GM21447 (cell line): ENCODE measurements around the gene TFAM.

Experiments used
- ATAC-seq: cut with Tn5 transposase; IDR thresholded peaks from one replicate; pipeline ENCODE4 v1.9.1; 2021; ENCODE audit not compliant: unreplicated experiment

The TFAM gene

DNA sequence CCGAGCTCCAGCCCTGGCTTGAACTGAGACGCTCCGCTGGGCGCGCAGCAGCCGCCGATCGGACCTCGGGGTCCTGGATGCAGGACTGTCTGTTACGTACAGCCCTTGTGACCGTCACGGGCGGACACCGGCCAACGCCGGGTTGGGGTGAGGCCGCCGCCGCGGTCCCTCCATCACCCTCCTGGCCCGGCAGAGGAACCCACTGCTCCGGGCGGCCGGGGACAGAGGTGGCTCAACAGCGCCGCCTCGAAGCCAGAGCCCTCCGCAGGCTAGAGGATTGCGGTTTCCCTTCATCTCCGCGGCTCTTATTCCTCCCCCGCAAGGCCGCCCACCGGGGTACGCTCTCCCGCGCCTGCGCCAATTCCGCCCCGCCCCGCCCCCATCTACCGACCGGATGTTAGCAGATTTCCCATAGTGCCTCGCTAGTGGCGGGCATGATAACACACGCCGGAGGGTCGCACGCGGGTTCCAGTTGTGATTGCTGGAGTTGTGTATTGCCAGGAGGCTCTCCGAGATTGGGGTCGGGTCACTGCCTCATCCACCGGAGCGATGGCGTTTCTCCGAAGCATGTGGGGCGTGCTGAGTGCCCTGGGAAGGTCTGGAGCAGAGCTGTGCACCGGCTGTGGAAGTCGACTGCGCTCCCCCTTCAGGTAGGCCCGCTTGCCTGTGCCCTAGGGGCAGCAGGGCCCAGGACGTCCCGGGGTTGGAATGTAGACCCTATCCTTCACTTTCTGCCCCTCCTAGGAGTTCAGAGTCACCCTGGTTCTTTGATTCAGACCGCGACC lies at the start of gene TFAM:
Gene TFAM, plus strand, starts transcription at position 412 of the 785 bp plus-strand sequence. Its CDS starts 138 bp downstream, at position 550.
- ATAC-seq, result peak; percentile 88

DNA sequence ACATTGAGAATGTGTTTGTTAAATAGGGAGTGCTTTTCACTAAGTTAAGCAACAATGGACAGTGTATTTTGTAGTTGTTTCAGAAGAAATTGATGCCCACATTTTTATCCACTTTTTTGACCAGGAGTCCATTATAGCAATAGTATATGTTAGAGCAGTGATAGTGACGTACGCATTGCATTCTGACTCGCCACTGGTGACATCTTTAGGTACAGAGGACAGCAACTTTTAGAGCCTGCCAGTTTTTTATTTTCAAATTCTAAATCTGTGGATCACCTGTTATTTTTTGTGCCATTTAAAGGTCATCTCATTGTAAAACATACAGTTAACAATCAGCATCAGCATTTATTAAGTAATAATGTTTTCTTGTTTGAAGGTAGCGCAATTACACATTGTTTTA lies 49.0 kb upstream of the TFAM start:
- ATAC-seq, result no peak

DNA sequence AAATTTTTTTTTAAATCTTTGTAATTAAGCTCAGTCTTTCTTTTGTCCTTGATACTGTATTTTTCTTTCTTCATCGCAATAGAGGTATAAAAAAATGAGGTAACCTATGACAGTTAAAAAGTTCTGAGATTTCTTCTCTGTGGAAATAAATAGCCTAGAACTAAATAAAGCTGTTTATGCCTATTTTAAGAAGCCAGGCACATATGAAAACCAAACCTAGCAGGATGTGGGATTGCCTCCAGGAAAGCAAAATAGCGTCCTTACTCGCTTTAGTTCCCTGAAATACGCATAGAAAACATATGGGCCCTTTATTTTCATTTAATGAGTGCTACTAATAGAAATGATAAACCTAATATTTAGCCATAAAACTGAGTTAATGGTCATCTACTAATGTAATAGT lies 43.8 kb upstream of the TFAM start:
- no peak for ATAC-seq

DNA sequence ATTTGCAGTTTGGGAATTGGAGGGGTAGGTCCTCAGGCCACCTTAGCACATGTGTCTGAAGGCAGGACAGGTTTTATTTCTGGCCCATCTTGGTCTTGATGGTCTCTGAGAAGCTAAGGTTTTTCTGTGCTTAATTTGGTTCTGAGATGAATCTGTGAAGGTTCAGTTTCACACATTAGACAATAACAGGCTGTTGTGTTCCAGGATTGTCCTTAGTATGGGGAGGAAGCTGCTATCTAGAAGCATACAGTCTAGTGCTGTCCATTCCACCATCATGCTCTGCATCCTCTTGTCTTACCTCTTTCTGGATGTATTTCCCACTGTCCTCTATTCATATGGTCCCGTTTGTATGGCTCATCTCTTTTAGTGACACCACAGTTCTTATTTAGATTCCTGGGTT lies 43.3 kb upstream of the TFAM start:
- no peak for ATAC-seq

DNA sequence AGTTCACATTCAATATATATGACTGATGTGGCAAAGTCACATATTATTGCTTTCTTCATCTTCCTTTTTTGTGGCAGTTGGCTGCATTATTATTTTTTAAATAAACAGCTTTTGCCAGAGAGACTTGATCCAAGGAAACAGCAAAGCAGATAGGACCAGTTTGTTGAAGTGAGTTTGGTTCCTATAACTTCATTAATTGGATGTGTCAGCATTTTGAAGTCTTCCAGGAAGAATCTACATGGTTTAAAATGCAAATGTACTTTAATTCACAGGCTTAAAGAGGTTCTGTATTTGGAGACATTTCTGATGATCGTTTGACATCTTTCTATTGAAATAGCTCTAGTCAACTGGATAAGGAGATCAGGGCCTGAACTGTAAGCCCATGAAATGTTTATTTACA lies 37.2 kb upstream of the TFAM start:
- no peak for ATAC-seq

DNA sequence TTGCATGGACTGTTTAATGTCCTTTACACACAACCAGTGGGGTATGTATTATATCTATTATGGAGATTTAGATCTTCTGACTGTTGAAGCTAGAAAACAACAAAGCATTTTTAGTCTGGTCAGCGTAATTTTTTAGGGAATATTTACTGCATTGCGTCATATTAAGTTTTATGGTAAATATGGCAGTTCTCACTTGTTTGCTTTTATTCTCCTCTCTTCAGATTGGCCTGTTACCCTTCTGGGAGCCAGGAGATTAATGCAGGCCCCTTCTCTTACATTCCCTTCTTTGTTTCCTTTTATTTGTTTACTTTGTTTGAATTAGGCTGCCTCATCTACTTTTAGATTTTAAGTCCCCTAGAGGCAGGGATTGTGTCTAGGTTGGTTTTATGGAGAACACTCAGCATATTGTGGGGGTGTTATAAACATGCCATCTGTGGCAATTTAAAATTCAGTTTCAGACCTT lies 36.6 kb upstream of the TFAM start:
- no peak for ATAC-seq

DNA sequence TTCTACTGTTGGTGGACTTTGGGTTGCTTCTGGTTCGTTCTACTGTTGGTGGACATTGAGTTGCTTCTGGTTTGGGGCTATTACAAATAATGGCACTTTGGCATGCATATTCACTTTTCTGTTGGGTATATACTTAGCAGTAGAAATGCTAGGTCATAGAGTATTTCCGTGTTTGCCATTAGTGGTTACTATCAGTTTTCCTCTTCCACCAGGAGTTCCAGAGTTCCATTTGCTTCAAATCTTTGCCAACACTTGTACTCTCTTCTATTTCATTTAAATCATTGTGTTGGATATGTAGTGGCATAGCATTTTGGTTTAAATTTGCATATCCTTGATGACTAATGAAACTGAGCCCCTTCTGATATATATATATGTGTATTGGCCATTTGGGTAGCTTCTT lies 35.2 kb upstream of the TFAM start:
- ATAC-seq, result no peak

DNA sequence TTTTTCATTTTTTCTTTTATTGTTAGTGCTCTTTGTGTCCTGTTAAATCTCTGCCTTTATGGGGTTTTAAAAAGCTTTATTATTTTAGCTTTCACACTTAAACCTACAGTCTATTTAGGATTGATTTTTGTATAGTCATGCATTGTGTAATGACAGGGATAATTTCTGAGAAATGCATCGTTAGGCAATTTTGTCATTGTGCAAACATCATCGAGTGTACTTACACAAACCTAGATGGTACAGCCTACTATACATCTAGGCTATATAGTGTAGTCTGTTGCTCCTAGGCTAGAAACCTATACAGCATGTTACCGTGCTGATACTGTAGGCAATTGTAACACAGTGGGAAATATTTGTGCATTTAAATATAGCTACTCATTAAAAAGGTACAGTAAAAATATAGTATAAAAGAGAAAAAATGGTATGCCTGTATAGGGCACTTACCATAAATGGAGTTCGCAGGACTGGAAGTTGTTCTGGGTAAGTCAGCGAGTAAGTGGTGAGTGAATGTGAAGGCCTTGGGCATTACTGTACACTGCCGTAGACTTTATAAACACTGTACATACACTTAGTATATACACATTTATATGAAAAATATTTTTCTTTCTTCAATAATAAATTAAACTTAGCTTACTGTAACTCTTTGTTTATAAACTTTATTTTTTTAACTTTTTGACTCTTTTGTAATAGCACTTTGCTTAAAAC lies 34.4 kb upstream of the TFAM start:
- no peak for ATAC-seq

DNA sequence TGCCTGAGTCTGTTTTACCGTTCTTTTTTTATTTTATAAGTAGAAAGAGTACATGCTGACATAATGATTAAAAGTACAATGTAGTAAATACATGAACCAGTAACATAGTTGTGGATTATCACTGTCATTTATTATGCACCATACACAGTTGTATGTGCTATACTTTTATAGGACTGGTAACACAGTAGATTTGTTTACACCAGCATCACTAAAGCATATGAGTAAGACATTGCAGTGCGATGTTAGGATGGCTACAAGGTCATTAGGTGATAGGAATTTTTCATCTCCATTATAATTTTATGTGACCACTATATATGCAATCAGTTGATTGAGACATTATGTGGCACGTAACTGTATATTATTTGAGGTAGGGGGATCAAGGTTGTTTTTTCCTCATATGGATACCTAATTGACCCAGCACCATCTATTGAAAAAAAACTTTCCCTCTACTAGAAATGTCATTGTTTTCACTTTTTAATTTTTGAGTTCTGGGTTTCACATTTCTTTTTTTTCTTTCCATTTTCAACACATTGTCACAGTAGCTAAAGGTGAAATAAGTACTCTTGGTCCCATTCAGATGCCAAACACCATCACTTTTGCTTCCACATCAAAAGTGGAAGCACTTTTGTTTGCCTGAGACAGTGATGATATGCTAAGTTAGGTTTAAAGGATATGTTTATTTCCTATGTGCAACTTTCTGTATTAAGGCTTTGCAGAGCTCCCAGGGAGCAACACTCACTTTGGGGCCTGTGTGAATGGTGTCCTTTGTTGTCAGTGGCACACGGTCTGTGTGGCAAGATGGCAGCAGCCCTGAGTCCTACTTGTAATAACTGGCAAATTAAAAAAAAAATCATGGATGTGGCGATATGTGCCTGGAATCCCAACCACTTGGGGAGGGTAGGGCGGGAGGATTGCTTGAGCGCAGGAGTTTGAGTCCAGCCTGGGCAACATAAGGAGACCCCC lies 33.3 kb upstream of the TFAM start:
- ATAC-seq, result no peak

DNA sequence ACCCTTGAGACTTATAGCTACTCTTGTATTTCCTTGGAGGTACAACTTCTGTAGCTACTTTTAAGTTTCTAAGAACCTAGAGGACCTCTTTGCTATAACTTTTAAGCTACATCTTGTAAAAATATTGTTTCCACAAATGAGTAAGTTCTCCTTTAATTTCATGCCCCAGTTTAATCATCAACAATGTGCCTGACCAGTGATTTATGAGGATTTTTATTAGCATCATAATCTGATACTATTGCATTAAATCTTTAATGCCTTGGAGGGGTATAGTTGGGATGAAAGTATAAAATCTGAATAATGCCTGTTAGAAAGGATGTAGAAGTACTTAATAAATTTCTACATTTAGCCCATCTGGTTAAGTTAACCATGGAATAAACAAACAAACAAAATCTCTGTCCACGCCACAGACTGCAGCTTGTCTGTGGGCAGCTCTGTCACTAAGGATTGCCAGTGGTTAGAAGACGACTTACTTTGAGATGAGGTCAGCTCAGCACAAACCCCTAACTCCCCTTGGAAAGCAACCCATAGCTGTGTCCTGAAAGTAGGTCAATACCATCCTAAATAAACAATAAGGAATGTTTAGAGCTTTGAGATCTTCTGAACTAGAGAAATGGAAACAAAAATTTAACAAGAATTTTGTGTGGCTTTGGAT lies 32.1 kb upstream of the TFAM start:
- ATAC-seq, result no peak

DNA sequence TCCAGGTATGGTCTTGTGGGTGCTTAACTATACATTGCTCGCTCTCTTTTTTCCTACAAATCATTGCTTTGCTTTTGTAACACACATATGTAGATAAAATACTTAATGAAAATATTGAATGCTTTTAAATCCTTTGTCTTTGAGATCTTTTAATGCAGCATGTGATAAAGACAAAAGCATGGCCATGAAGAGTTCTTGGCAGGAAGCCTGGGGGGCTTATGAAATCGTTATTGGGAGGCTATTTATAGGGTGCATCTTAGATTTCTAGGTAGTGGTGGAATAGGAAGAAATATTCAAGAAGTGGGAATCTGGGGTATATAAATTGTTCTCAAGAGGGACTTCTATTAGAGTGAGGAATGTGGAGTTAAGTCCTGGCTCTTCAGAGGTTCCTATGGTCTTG lies 28.5 kb upstream of the TFAM start:
- no peak for ATAC-seq

DNA sequence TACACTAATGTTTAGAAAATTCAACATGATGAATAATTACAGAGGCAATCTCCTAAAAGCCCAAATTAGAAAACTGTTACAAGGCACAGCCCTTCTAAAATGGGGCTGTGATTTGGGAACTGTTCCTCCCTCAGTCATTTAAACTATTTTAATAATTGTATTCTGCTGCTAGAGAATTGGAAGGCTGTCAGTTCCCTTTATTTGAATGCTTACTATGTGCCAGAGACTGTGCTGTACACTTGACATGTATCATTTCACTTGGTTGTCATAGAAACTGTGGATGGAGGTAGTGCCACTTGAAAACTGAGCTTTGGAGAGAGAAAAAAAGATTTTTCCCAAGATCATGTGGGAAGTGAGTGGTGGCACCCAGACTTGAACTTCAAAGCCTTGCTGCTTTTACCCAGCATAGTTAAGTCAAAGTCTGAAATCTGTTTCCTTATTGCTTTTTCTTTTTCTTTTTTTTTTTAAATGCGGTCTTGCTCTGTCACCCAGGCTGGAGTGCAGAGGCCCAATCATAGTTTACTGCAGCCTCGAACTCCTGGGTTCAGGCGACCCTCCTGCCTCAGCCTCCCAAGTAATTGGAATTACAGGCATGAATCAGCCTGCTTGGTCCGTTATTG lies 26.8 kb upstream of the TFAM start:
- no peak for ATAC-seq

DNA sequence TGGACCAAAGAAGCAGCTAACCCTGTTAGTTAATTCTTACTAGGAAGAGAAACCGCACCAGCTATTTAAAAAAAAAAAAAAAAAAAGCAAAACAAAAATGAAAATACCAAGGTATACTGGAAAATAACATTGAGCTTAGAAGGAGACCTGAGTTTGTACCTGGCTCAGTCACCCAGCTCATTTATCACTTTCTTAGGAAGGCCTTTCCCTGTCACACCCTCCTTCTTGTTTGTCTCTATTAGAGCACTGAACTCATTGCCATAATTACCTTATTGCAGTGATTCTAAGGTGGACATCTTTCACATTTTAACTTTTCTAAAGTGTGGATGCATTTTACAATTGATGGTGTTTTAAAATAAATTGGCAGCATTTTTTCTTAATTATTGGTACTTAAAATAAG lies 26.3 kb upstream of the TFAM start:
- no peak for ATAC-seq

DNA sequence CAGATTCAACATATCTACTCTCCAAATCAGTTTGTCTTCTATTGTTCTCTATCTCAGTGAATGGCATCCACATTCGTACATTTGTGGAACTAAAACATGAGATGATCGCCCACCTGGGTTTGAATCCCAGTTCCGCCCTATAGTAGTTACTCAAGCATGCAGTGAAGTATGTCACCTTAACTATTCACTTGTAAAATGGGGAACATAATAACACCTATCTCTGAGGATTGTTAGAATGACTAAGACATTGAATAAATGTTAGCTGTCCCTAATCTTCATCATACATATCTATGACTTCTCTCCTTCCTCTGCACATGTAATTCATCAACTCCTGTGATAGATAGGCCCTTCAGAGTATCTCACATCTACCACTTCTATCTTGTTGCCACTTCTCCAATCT lies 25.7 kb upstream of the TFAM start:
- no peak for ATAC-seq

DNA sequence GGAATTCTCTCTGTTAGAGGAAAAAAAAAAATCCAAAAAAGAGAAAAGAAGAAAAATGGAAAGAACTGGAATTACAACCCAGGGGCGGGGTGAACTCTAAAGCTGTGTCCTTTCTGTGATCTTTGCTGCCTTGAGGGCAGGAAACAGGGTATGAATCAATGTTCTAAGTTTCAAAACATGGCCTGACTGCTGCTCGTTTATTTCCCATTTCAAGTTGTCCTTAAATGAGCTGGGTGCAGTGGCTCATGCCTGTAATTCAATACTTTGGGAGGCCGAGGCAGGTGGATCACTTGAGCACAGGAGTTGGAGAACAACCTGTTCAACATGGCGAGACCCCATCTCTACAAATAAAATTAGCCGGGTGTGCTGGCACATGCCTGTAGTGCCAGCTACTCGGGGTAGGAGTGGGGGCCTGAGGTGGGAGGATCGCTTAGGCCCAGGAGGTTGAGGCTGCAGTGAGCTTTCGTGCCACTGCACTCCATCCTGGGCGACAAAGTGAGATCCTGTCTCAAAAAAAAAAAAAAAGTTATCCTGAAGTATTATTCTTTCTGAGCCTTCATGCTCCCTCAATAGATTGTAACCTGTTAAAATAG lies 24.7 kb upstream of the TFAM start:
- ATAC-seq, result no peak

DNA sequence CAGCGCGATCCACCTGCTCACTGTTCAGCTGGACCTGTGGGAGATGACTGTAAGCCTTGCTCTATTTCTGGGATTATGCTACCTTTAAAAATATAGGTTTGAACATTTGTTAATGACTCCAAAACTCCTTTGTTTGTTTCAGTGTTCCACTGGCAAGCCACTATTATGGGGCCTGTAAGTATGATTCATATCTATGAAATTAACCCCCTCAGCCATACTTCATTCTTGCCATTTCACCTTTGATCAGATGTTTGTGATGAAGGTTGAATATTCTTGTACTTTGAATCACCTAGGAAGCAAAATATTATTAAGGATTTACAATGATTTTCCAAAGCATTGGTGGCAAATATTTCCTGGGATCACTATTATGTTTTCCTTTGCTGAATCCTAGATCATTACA lies 23.9 kb upstream of the TFAM start:
- ATAC-seq, result no peak

DNA sequence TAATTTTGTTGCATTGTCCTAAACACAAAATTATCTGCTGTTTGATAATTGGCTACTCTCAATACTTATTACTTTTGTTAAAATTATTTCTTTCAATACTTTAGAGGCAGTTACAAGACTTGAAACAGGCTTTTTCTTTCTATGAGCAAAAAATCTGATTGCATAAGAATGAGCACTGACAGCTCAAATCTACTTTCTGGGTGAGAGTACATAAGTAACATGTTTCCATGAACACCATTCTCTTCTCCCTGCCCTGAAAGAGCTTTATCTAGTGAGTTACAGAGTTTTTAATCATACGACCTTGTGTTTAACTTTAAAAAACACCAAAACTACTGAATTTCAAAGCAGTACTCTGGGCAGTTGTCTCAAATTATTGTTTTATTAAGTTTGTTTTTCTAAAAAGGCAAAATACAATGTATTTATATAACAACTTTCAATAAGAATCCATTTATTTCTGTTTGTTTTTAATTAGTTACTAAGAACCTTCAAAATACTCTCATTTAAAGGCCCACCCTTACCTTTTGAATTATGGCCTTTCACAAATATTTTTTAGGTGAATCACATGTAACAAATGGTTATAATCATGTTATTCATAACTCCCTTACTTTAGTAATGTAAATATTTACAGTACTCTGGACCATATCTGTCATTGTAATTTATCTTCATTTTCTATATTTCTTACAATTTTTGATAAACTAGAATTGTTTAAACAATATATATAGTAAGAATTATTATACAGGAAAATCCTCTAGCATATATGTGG lies 23.0 kb upstream of the TFAM start:
- no peak for ATAC-seq

DNA sequence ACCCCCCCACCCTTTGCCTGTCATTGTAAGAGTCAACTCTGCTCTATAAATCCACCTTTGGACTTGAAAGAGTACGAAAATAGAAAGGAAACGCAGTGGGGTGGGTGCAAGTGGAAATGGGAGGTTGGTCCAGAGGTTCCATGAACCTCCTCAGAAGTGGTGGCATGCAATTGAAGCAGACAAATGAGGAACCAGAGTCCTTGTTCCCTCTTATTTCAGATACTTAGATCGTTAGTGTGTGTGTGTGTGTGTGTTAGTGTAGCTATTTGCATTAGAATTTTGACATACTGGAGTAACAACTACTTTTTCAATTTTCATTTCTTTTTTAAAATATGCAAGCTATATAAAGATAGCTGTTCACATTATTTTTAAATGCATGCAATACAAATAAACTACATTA lies 18.1 kb upstream of the TFAM start:
- no peak for ATAC-seq

DNA sequence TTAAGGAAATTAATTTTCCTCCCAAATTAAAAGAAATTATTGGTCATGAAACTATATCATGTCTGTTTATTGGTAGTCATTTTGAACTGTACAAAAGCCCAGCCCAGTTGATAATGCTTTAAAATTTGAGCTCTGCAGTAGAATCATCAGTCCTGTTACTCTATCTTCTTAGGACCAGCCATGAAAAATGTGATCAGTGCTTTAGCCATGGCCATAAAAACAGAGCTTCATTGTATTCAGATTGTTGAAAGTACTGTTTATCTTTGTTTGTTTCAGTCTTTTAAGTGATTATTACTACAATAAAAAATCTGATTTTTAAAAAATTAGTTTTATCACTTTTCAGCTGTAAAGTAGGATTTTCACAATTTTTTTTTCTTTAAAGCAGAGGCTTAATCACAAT lies 13.7 kb upstream of the TFAM start:
- ATAC-seq, result no peak
